ENCODE results near the gene STK26.

DNA sequence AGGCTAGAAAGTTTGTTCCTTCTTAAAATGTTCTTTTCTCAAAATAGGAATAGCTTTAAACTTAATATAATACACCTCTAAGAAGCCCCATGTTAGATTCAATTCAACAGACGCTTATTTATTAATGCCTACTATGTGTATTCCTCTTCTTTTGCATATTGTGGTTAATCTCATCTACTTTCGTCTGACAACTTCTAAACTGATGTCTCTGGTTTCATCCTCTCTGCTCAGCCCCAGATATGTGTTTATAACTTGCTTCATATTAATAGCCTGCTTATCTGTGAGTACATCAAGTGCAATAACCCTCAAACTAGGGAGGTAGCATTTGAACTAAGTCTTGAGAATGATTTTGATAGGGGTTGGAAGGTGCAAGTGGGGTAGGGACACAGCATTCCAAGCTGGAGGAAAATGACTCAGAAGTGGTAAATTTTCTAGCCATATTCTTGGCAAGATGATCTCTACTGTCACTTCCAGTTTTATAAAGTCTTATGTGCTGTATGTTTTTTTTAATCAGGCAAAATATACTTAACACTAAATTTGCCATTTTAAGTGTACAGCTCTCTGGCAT is 37.0 kb downstream of the STK26 start:
- TF ChIP-seq CTCF (IDR thresholded peaks at IDR 0.05) = no peak
- no peak for TF ChIP-seq POLR2A (IDR thresholded peaks at IDR 0.05)
